Measurements from ENCODE around the gene COPS9. TPM values are rescaled to one million over a fixed set of nuclear protein-coding genes. Genes with fewer than 3 reads are reported as not detected.
A peak's percentile ranks its signal among the peaks of the same experiment; 100 is the strongest.

The COPS9 gene
- total RNA-seq, 1 donor from 2014 or later: 165 TPM

DNA sequence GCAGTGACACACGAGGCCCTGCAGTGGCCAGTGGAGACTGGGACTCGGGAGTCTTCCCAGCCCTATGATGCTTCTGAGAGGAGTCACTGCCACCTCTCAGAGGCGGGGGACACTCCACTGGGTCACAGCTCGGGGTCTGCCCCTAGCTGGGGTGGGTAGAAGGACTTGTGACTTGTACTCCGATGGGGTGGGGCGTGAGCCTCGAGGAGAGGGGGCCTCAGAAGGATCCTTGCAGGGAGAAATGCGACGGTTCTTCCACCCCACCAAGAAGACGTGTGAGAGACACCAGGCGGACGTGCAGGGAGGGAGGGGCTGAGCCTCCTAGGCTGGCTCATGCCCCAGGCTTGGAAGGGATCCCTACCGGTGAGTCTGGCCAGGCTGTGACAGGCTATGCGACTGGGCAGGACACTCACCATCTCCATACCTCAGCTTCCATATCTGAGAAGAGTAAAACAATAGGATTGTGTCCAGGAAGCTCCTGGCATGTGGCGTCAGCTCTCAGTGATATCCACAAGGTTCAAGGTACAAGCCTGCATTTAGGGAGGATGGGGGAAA is 15.4 kb upstream of the COPS9 start:
- Mint-ChIP-seq H3K27ac (ENCODE audit: unreplicated experiment) (no peak overlapping the region), H3K36me3 (ENCODE audit: low read depth, unreplicated experiment) (no peaks in the 10 kb centered on the region), H3K4me1 (ENCODE audit: unreplicated experiment) (no peaks in the 10 kb centered on the region), H3K27me3 (ENCODE audit: unreplicated experiment) (peaks cover 9% of the 10 kb centered on the region), H3K9me3 (ENCODE audit: unreplicated experiment) (no peaks in the 10 kb centered on the region), H3K4me3 (ENCODE audit: unreplicated experiment) (no peak overlapping the region)
- DNase-seq (ENCODE audit: low spot score): no peak
- TF ChIP-seq, protein P1, sequence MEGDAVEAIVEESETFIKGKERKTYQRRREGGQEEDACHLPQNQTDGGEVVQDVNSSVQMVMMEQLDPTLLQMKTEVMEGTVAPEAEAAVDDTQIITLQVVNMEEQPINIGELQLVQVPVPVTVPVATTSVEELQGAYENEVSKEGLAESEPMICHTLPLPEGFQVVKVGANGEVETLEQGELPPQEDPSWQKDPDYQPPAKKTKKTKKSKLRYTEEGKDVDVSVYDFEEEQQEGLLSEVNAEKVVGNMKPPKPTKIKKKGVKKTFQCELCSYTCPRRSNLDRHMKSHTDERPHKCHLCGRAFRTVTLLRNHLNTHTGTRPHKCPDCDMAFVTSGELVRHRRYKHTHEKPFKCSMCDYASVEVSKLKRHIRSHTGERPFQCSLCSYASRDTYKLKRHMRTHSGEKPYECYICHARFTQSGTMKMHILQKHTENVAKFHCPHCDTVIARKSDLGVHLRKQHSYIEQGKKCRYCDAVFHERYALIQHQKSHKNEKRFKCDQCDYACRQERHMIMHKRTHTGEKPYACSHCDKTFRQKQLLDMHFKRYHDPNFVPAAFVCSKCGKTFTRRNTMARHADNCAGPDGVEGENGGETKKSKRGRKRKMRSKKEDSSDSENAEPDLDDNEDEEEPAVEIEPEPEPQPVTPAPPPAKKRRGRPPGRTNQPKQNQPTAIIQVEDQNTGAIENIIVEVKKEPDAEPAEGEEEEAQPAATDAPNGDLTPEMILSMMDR (IDR thresholded peaks at IDR 0.05; ENCODE audit: unreplicated experiment): no peak

DNA sequence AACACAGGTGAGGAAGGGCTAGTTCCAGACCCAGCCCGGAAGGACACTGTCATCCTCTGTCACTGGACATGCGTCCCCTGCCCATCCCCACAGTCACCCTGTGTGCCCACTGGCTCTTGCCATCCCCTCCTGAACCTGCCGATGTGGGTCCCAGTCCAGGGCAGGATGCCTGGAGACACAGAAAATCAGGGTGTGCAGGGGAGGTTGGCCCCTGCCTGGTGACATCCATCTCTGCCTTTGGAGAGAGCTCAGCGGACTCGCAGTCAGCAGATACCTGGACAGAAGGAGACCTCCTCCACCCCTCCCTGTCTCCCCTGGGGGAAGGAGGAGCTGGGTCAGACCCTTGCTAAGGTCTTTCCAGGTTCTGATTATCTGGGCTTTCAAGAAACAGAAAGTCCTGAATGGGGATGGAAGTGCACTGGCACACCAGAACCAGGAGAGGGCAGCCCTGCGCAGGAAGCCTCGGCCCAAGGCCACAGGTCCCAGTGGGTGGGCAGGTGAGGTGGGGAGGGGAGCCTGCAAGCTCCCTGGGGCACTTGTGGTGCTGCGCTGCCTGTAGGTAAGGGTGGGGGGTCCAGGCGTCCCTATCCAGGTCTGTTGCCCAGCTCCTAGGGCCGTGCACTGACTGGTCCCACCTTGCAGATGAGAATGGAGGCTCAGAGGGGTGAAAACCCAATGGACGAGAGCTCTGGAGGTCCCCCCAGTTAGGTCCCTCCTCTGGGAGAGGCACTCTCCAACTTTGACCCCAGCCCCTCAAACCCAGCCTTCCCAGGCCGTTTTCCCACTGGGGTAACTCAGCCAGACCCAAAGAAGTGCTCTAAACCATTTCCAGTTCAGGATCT is 14.1 kb upstream of the COPS9 start:
- H3K27me3 Mint-ChIP-seq (ENCODE audit: unreplicated experiment): peaks cover 7% of the 10 kb centered on the region
- no peak overlapping the region for H3K4me3 Mint-ChIP-seq (ENCODE audit: unreplicated experiment)
- TF ChIP-seq, protein P1 (IDR thresholded peaks at IDR 0.05; ENCODE audit: unreplicated experiment): peak; percentile 73
- H3K4me1 Mint-ChIP-seq (ENCODE audit: unreplicated experiment): no peaks in the 10 kb centered on the region
- DNase-seq (ENCODE audit: low spot score): peak; percentile 69
- H3K9me3 Mint-ChIP-seq (ENCODE audit: unreplicated experiment): no peaks in the 10 kb centered on the region
- H3K36me3 Mint-ChIP-seq (ENCODE audit: low read depth, unreplicated experiment): no peaks in the 10 kb centered on the region
- no peak overlapping the region for H3K27ac Mint-ChIP-seq (ENCODE audit: unreplicated experiment)

DNA sequence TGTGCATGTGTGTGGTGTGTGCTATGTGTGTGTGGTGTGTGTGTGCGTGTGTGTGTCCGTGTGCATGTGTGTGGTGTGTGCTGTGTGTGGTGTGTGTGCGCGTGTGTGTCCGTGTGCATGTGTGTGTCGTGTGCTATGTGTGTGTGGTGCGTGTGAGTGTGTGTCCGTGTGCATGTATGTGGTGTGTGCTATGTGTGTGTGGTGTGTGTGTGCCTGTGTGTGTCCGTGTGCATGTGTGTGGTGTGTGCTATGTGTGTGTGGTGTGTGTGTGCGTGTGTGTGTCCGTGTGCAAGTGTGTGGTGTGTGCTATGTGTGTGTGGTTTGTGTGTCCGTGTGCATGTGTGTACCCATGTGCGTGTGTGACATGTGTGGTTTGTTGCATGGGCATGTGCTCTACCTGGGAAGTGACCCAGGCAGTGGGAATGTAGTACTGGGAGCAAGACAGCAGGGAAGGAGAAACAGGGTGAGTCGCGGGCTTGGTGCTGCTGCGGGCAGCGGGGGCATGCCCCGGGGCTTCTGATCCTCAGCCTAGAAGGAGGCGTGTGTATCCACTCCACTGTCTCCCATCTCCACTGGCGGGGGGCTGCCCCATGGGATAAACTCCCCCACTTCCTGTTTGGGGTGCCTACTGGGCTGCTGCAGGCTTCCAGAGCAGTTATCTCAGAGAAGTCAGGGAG is 11.9 kb upstream of the COPS9 start:
- no peak for DNase-seq (ENCODE audit: low spot score)
- Mint-ChIP-seq H3K4me3 (ENCODE audit: unreplicated experiment) (no peak overlapping the region), H3K36me3 (ENCODE audit: low read depth, unreplicated experiment) (no peaks in the 10 kb centered on the region), H3K9me3 (ENCODE audit: unreplicated experiment) (no peaks in the 10 kb centered on the region), H3K4me1 (ENCODE audit: unreplicated experiment) (no peaks in the 10 kb centered on the region), H3K27ac (ENCODE audit: unreplicated experiment) (no peak overlapping the region), H3K27me3 (ENCODE audit: unreplicated experiment) (peaks cover 7% of the 10 kb centered on the region)
- TF ChIP-seq, protein P1 (IDR thresholded peaks at IDR 0.05; ENCODE audit: unreplicated experiment): no peak

DNA sequence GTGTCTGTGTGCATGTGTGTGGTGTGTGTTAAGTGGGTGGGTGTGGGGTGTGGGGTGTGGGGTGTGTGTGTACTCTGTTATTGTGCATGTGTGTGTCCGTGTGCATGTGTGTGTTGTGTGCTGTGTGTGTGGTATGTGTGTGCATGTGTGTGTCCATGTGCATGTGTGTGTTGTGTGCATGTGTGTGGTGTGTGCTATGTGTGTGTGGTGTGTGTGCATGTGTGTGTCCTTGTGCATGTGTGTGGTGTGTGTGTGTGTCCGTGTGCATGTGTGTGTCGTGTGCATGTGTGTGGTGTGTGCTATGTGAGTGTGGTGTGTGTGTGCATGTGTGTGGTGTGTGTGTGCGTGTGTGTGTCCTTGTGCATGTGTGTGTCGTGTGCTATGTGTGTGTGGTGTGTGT is 11.3 kb upstream of the COPS9 start:
- no peak for DNase-seq (ENCODE audit: low spot score)
- TF ChIP-seq, protein P1 (IDR thresholded peaks at IDR 0.05; ENCODE audit: unreplicated experiment): no peak
- H3K27ac Mint-ChIP-seq (ENCODE audit: unreplicated experiment): no peak overlapping the region
- H3K36me3 Mint-ChIP-seq (ENCODE audit: low read depth, unreplicated experiment): no peaks in the 10 kb centered on the region
- H3K27me3 Mint-ChIP-seq (ENCODE audit: unreplicated experiment): peaks cover 6% of the 10 kb centered on the region
- no peaks in the 10 kb centered on the region for H3K9me3 Mint-ChIP-seq (ENCODE audit: unreplicated experiment)
- H3K4me3 Mint-ChIP-seq (ENCODE audit: unreplicated experiment): no peak overlapping the region
- H3K4me1 Mint-ChIP-seq (ENCODE audit: unreplicated experiment): no peaks in the 10 kb centered on the region

All from endothelial cell (in vitro differentiated cells).